ENCODE measurements around the gene FAM120B.
"Not testable (repeated sequence)": the region's sequence is repeated elsewhere in the genome, so short reads cannot be mapped to it uniquely, and the experiment has no call there.

Gene FAM120B

GRCh38 chr6:170394980-170395379, 88.4 kb downstream of the FAM120B start:
- DNase-seq, result no peak

GRCh38 chr6:170398743-170399369, 92.3 kb downstream of the FAM120B start:
- DNase-seq, result not testable (repeated sequence)

GRCh38 chr6:170399955-170400558, 93.5 kb downstream of the FAM120B start:
- DNase-seq, result not testable (repeated sequence)

GRCh38 chr6:170402318-170403040, 95.9 kb downstream of the FAM120B start:
- DNase-seq, result no peak

GRCh38 chr6:170403451-170403850, 96.9 kb downstream of the FAM120B start:
- no peak for DNase-seq

- DNase-seq, result no peak
These were observed 97.5 kb downstream of the FAM120B start for GRCh38 chr6:170404036-170404435.

GRCh38 chr6:170404697-170405096, 98.1 kb downstream of the FAM120B start:
- no peak for DNase-seq

GRCh38 chr6:170405311-170405975, 98.9 kb downstream of the FAM120B start:
- no peak for DNase-seq

GRCh38 chr6:170407200-170407599, 100.6 kb downstream of the FAM120B start:
- DNase-seq, result no peak

- no peak for DNase-seq
These were observed 101.4 kb downstream of the FAM120B start for GRCh38 chr6:170407932-170408331.

GRCh38 chr6:170409746-170410145, 103.2 kb downstream of the FAM120B start:
- not testable (repeated sequence) for DNase-seq

GRCh38 chr6:170410241-170410640, 103.7 kb downstream of the FAM120B start:
- no peak for DNase-seq

GRCh38 chr6:170415318-170415717, 108.8 kb downstream of the FAM120B start:
- DNase-seq, result no peak

GRCh38 chr6:170416303-170416702, 109.7 kb downstream of the FAM120B start:
- DNase-seq, result no peak

GRCh38 chr6:170416959-170417606, 110.5 kb downstream of the FAM120B start:
- no peak for DNase-seq

- no peak for DNase-seq
These were observed 111.3 kb downstream of the FAM120B start for GRCh38 chr6:170417881-170418280.

- no peak for DNase-seq
These were observed 113.7 kb downstream of the FAM120B start for GRCh38 chr6:170420283-170420682.

- DNase-seq, result no peak
These were observed 114.5 kb downstream of the FAM120B start for GRCh38 chr6:170420791-170421776.

GRCh38 chr6:170421921-170422320, 115.4 kb downstream of the FAM120B start:
- no peak for DNase-seq

GRCh38 chr6:170423030-170423429, 116.5 kb downstream of the FAM120B start:
- DNase-seq, result no peak

- DNase-seq, result no peak
These were observed 117.5 kb downstream of the FAM120B start for GRCh38 chr6:170423814-170424603.

Data from NCI-H1436 (cell line).